ENCODE results near the gene SLC25A17.

- TF ChIP-seq CTCF (IDR thresholded peaks at IDR 0.05) (no peak), POLR2AphosphoS5 (IDR thresholded peaks at IDR 0.05) (no peak)
These were observed 72.5 kb downstream of the SLC25A17 start for GRCh38 chr22:40746428-40747220.
